ENCODE measurements around the gene CDC42BPB. TPM values are rescaled to one million over a fixed set of nuclear protein-coding genes. Genes with fewer than 3 reads are reported as not detected.

The CDC42BPB gene
- total RNA-seq, 6 experiments from 2014 or later = 73.7 to 85.1 (median 79.9) TPM

DNA sequence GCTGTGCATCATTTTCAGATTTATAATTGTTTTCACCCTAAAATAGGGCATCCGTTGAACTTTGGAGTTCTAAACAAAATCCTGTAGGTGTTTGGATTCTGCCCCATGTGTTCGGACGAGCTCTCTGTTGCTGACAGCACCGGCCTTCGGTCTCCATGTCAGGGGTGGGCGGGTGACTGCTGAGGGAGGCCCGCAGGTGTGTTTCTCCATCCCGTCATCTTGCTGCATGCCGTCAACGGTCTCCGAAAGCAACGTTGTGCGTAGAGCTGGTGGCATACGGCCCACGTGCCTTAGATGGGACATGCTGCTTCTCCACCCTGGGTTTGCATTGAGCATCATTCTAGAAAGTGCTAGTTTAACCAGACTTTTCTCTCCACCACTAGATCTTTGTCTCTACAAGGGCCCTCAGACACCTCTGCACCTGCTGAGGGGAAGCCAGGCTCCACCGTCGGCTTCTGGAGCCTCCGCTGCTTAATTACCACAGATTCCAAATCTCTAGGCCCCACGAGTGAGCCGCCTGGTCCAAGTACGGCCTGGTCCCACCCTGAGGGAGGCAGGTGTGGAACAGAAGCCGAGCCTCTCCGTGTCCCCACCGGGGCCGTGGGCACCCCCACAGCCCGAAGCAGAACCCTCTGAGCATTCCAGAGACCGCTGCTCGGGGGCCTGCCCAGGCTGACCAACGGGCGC lies 150.6 kb downstream of the CDC42BPB start:
- TF ChIP-seq, protein P1, sequence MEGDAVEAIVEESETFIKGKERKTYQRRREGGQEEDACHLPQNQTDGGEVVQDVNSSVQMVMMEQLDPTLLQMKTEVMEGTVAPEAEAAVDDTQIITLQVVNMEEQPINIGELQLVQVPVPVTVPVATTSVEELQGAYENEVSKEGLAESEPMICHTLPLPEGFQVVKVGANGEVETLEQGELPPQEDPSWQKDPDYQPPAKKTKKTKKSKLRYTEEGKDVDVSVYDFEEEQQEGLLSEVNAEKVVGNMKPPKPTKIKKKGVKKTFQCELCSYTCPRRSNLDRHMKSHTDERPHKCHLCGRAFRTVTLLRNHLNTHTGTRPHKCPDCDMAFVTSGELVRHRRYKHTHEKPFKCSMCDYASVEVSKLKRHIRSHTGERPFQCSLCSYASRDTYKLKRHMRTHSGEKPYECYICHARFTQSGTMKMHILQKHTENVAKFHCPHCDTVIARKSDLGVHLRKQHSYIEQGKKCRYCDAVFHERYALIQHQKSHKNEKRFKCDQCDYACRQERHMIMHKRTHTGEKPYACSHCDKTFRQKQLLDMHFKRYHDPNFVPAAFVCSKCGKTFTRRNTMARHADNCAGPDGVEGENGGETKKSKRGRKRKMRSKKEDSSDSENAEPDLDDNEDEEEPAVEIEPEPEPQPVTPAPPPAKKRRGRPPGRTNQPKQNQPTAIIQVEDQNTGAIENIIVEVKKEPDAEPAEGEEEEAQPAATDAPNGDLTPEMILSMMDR (IDR thresholded peaks at IDR 0.05) = no peak
- H3K4me3 Mint-ChIP-seq = no peak overlapping the region
- no peaks in the 10 kb centered on the region; the same call in 1 of the 2 replicates for H3K27me3 Mint-ChIP-seq (ENCODE audit: insufficient read depth)
- no peaks in the 10 kb centered on the region for H3K4me1 Mint-ChIP-seq (ENCODE audit: low read depth)
- H3K9me3 Mint-ChIP-seq = no peaks in the 10 kb centered on the region
- no peak overlapping the region for H3K27ac Mint-ChIP-seq
- no peak for DNase-seq
- H3K36me3 Mint-ChIP-seq (ENCODE audit: low read depth) = no peaks in the 10 kb centered on the region; the same call in none of the 2 replicates

- no peaks in the 10 kb centered on the region for H3K4me1 Mint-ChIP-seq (ENCODE audit: low read depth)
- TF ChIP-seq, protein P1 (IDR thresholded peaks at IDR 0.05) = no peak
- no peaks in the 10 kb centered on the region; the same call in 1 of the 2 replicates for H3K27me3 Mint-ChIP-seq (ENCODE audit: insufficient read depth)
- H3K27ac Mint-ChIP-seq = no peak overlapping the region
- H3K36me3 Mint-ChIP-seq (ENCODE audit: low read depth) = no peaks in the 10 kb centered on the region; the same call in none of the 2 replicates
- H3K9me3 Mint-ChIP-seq = no peaks in the 10 kb centered on the region
- H3K4me3 Mint-ChIP-seq = no peak overlapping the region
- no peak for DNase-seq
These were observed 151.9 kb downstream of the CDC42BPB start for GRCh38 chr14:102905116-102906108.

DNA sequence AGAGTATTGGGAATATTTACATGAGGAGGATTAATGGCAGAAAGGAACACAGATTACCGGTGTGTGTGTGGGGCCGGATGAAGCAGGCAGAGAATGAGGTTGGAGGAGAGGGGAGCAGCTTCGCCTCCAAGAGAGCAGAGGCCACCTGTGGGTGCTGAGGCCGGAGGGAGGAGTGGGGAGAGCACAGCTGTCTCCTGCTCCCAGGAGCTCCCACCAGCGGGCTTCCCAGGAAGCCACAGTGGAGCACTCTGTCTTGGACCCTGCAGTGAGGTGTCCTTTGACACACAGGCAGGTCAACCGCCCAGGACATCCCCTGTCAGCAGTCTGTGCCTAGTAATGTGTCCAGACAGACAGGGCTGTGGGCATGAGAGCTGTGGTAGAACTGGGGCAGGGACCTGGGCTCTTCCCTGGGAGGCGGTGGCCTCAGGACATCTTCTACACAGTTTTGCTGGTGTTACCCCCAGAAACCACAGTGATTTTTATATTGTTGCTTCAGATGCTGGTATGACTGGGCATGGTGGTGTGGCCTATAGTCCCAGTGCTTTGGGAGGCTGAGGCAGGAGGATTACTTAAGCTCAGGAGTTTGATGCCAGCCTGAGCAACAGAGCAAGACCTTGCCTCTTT lies 153.3 kb downstream of the CDC42BPB start:
- Mint-ChIP-seq H3K4me3 (no peak overlapping the region), H3K4me1 (ENCODE audit: low read depth) (no peaks in the 10 kb centered on the region), H3K36me3 (ENCODE audit: low read depth) (no peaks in the 10 kb centered on the region; the same call in none of the 2 replicates), H3K27me3 (ENCODE audit: insufficient read depth) (no peaks in the 10 kb centered on the region; the same call in 1 of the 2 replicates), H3K9me3 (no peaks in the 10 kb centered on the region), H3K27ac (no peak overlapping the region)
- DNase-seq = no peak
- TF ChIP-seq, protein P1 (IDR thresholded peaks at IDR 0.05) = no peak

GRCh38 chr14:102903248-102903888 lies 154.0 kb downstream of the CDC42BPB start:
- Mint-ChIP-seq H3K4me1 (ENCODE audit: low read depth) (no peaks in the 10 kb centered on the region), H3K27ac (no peak overlapping the region), H3K36me3 (ENCODE audit: low read depth) (peaks cover 5% of the 10 kb centered on the region), H3K4me3 (no peak overlapping the region), H3K9me3 (no peaks in the 10 kb centered on the region), H3K27me3 (ENCODE audit: insufficient read depth) (no peaks in the 10 kb centered on the region; the same call in 1 of the 2 replicates)
- TF ChIP-seq, protein P1 (IDR thresholded peaks at IDR 0.05) = no peak
- no peak for DNase-seq

Measured in HFFc6 (cell line).